ENCODE results near the gene HOXC6.
"Not testable (repeated sequence)": the region's sequence is repeated elsewhere in the genome, so short reads cannot be mapped to it uniquely, and the experiment has no call there.

HOXC6 gene

GRCh38 chr12:54075409-54075808 is 47.2 kb downstream of the HOXC6 start:
- Histone ChIP-seq H3K4me3 (ENCODE audit: low read depth, low read length) (no peak overlapping the region), H3K9me3 (no peaks in the 10 kb centered on the region), H3K4me1 (peaks cover 14% of the 10 kb centered on the region), H3K27me3 (no peaks in the 10 kb centered on the region), H3K36me3 (no peaks in the 10 kb centered on the region)
- DNase-seq: no peak
- no peak for TF ChIP-seq CTCF (IDR thresholded peaks at IDR 0.05; ENCODE audit: low read depth, low read length)

- no peaks in the 10 kb centered on the region for H3K36me3 ChIP-seq
- DNase-seq: no peak
- no peaks in the 10 kb centered on the region for H3K9me3 ChIP-seq
- no peak for TF ChIP-seq CTCF (IDR thresholded peaks at IDR 0.05; ENCODE audit: low read depth, low read length)
- H3K4me1 ChIP-seq: peaks cover 14% of the 10 kb centered on the region
- no peak overlapping the region for H3K4me3 ChIP-seq (ENCODE audit: low read depth, low read length)
- H3K27me3 ChIP-seq: no peaks in the 10 kb centered on the region
Observed at GRCh38 chr12:54075974-54076373, 47.7 kb downstream of the HOXC6 start.

GRCh38 chr12:54077843-54078242 is 49.6 kb downstream of the HOXC6 start:
- H3K27me3 ChIP-seq; H3K36me3 ChIP-seq; H3K4me1 ChIP-seq; H3K4me3 ChIP-seq (ENCODE audit: low read depth, low read length); DNase-seq; H3K9me3 ChIP-seq: not testable (repeated sequence)

GRCh38 chr12:54079115-54079514 is 50.9 kb downstream of the HOXC6 start:
- not testable (repeated sequence) for H3K36me3 ChIP-seq; H3K9me3 ChIP-seq; H3K4me3 ChIP-seq (ENCODE audit: low read depth, low read length); H3K27me3 ChIP-seq; DNase-seq; H3K4me1 ChIP-seq
